ENCODE data around the gene FOXI3. TPM values are rescaled to one million over a fixed set of nuclear protein-coding genes. Genes with fewer than 3 reads are reported as not detected.

FOXI3 gene
- total and polyA plus RNA-seq, 2 donors (not counting 3 experiments of a cell fraction or from before 2014, with no cell fraction given): not detected

DNA sequence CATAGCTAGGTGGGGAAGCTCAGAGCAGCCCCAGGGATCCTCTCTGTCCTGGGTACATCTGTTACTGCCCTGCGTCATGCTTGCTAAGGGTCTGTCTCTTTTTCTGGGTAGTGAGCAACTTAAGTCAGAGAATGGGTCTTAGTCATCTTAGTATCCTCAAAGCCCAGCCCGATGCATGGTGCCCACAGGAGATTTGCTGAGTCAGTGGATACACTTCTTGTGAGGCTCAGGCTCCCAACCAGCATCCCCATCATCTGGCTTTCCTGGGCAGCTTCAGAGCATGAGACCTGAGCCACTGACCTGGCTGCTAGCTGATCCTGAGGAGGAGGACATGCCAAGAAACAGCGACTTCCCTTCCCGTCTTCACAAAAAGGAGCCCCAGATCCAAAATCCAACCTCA lies 10.0 kb downstream of the FOXI3 start:
- H3K27ac ChIP-seq (ENCODE audit: insufficient read depth, low read depth, low read length): no peak overlapping the region
- no peaks in the 10 kb centered on the region for H3K36me3 ChIP-seq (ENCODE audit: control insufficient read depth in 2 of 2, extremely low read depth in 1 of 2, insufficient read depth in 2 of 2, low read length in 2 of 2)
- H3K79me2 ChIP-seq (ENCODE audit: control insufficient read depth, insufficient read depth, low read length): no peaks in the 10 kb centered on the region
- dilution Hi-C loops (cut with MboI; ENCODE audit: extremely low pct_ligation_motif_present, low sequenced_read_pairs) (no loop called here), intact Hi-C loops (cut with micrococcal nuclease) (no loop called here)
- no peak overlapping the region for H2AFZ ChIP-seq (ENCODE audit: low read depth, low read length)
- CTCF ChIA-PET: no interaction called here
- H4K20me1 ChIP-seq (replicated peaks; ENCODE audit: control insufficient read depth, extremely low read depth, insufficient read depth, low read length): no peaks in the 10 kb centered on the region
- POLR2A ChIA-PET: no interaction called here
- no peak overlapping the region for H3K9ac ChIP-seq (replicated peaks; ENCODE audit: extremely low read depth, insufficient read depth, low read length)
- no peaks in the 10 kb centered on the region for H3K9me3 ChIP-seq (replicated peaks; ENCODE audit: control insufficient read depth, insufficient read depth, low read length)
- no peak overlapping the region for H3K4me2 ChIP-seq (ENCODE audit: insufficient read depth, low read length)
- no peak for DNase-seq (ENCODE audit: low read depth, low spot score)
- no peaks in the 10 kb centered on the region for H3K4me1 ChIP-seq (ENCODE audit: control insufficient read depth, extremely low read depth, insufficient read depth, low read length)
- no peak overlapping the region for H3K4me3 ChIP-seq (replicated peaks in 1 of 3; ENCODE audit: insufficient read depth in 1 of 3, low read depth in 1 of 3, low read length in 3 of 3)
- H3K9me1 ChIP-seq (replicated peaks; ENCODE audit: control insufficient read depth, extremely low read depth, insufficient read depth, low read length): no peaks in the 10 kb centered on the region
- no peak for FAIRE-seq
- no TSS peak for BruUV-seq (replicated peaks)
- TF ChIP-seq FOS (IDR thresholded peaks at IDR 0.05; ENCODE audit: borderline replicate concordance, insufficient read depth, low read length) (no peak), GATA2 (IDR thresholded peaks at IDR 0.05; ENCODE audit: insufficient read depth, insufficient read length, low read depth, low read length) (no peak), POLR2AphosphoS5 (IDR thresholded peaks at IDR 0.05; ENCODE audit: insufficient read depth, low read depth, low read length) (no peak), MYC (IDR thresholded peaks at IDR 0.05; ENCODE audit: low read depth, low read length) (no peak), POLR2A (IDR thresholded peaks at IDR 0.05; ENCODE audit: low read depth, low read length) (no peak), CTCF (IDR thresholded peaks at IDR 0.05; ENCODE audit: extremely low read depth in 1 of 2, insufficient read depth in 1 of 2, low read depth in 1 of 2, low read length in 2 of 2) (no peak), JUN (IDR thresholded peaks at IDR 0.05; ENCODE audit: borderline replicate concordance, insufficient read depth, insufficient read length, low read depth) (no peak), EZH2 (IDR thresholded peaks at IDR 0.05; ENCODE audit: borderline replicate concordance, low read depth, low read length, severe bottlenecking) (no peak)
- H3K27me3 ChIP-seq (ENCODE audit: control insufficient read depth in 2 of 2, insufficient read depth in 2 of 2, low read length in 2 of 2): no peaks in the 10 kb centered on the region

Measured in endothelial cell of umbilical vein (primary cell).